Activated CD8-positive, alpha-beta memory T cell treated with anti-CD3 and anti-CD28 coated beads, Interleukin-2, amount 50 U/mL, for 48 hours (primary cell): Measurements from ENCODE around the gene LAMTOR5.

Source experiments
- DNase-seq: peaks from one replicate; pipeline ENCODE4 v3.0.0-alpha.2; 2020

LAMTOR5 gene

DNA sequence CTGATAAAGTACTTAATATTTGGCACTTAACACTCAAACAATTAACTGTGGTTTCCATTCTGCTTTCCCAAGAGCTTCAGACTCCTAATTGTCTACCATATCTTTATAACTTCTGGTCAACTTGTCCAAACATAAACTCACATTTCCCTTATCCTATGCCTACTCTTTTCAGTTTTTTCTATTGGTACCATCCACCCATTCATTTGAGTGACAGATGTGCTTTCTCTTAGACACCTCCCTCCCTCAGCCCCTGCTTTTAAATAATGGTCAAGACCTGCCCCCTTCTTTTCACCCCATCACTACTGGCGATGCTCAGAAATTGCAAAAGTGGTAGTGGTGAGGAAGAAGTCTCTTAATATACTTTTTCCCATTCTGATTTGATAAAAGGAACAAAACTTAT is 22.1 kb downstream of the LAMTOR5 start:
- no peak for DNase-seq

DNA sequence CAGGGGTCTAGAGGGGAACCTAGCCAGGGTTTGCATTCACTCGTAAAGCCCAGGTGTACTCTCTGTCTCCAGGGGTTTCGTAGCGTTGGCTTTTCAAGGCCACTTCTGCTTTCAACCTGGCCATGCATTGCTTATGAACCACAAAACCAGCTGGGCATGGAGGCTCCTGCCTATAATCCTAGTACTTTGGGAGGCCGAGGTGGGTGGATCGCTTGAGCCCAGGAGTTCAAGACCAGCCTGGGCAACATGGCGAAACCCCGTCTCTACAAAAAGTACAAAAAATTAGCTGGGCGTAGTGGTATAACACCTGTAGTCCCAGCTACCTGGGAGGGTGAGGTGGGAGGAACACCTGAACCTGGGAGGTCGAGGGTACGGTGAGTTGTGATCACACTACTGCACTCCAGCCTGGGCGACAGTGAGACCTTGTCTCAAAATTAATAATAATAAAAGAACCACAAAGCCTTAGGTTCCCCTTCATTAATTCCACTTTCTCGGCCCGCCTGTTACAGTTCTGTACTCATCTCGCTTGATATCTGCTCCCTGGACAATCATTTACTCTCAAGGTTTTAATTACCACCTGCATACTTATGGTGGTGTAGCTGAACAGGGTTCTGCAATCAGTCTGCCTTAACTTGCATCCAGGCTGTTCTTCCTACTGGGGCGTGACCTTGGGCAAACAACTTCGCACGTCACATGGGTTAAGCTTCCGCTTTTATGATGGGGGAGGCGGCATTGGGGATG is 22.7 kb downstream of the LAMTOR5 start:
- no peak for DNase-seq

DNA sequence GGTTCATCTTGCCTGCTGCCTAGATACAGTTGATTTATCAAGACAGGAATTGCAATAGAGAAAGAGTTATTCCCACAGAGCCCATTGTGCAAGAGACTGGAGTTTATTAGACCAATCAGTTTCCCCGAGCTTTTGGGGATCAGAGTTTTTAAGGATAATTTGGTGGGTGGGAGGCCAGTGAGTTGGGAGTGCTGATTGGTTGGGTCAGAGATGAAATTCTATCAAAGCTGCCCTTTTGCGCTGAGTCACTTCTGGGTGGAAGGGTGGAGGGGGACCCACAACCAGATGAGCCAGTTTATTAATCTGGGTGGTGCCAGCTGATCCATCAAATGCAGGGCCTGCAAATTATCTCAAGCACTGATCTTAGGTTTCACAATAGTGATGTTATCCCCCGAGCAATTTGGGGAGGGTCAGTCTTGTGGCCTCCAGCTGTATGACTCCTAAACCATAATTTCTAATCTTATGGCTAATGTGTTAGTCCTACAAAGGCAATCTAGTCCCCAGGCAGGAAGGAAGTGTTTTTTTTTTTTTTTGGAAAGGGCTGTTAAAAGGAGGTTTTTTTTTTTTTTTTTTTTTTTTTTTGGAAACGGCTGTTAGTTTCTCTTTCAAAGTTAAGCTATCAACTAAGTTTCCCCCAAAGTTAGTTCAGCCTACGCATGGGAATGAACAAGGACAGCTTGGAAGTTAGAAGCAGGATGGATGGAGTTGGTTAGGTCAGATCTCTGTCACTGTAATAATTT is 24.1 kb downstream of the LAMTOR5 start:
- DNase-seq, result no peak

GRCh38 chr1:110380672-110381283 is 26.7 kb downstream of the LAMTOR5 start:
- no peak for DNase-seq

DNA sequence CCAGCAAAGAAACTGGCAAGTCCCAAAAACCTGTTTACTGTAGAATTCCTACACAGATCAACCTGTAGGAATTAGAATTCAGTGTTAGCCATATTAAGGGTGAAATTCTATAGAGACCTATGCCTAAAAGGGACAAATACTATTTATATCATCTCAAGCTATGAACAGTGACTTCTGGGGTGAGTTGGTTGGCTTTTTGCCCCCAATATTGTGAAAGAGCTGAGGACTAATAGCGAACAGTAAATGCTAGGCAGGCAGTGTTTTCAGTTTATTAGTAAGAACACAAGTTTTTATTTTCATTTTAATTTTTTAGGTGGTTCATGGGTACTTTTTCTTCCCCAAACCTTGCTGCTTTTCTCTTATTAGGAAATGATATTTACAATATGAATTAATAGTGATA is 32.0 kb downstream of the LAMTOR5 start:
- DNase-seq, result no peak

DNA sequence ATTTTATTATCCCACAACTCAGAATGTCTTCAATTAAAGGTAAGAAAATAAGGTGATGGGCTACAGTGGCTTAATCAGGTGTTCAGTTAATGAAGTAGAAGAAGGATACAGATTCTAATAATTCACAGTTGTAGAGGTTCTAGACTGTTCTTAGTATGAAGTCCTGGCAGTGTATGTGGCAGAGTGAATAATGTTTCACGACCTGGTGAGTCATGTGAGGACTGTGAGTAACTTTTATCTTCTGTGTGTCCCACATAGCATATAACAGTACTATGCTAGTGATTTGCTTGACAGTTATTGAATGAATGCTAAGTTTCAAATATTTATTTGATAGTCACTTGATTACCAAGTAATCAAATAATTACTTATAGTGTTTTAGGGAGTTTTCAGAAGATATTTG is 36.7 kb downstream of the LAMTOR5 start:
- no peak for DNase-seq

DNA sequence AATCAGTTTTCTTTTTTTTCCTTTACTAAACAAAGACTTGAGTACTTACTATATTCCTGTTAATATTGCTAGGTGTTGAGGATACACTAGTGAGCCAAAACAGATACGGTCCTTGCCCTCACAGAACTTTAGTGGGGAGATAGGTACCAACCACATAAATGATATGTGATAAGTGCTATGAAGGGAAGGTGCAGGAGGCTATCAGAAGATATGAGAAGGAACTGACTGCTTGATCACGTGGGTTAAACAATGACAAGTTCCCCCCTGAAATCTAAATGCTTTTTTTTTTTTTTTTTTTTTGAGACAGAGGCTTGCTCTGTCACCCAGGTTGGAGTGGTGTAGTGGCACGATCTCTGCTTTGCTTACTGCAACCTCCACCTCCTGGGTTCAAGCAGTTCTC is 43.3 kb downstream of the LAMTOR5 start:
- no peak for DNase-seq

DNA sequence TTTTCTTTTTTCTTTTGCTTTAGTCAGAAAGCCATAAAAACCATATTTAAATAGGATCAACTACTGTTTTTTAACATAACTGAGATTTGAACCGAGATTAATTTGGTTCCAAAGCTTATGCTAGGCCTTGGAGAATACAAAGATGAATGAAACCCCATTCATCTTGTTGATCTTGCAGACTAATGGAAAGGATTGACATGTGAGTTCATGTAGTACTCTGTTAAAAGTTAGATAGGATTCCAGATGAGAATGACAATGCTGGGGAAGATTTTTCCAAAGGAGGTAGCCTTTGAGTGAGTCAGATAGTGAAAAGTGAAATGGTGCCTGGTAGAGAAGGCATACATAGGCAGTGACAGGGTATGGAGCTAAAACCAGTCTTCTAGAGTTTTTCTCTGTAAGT is 45.6 kb downstream of the LAMTOR5 start:
- no peak for DNase-seq

DNA sequence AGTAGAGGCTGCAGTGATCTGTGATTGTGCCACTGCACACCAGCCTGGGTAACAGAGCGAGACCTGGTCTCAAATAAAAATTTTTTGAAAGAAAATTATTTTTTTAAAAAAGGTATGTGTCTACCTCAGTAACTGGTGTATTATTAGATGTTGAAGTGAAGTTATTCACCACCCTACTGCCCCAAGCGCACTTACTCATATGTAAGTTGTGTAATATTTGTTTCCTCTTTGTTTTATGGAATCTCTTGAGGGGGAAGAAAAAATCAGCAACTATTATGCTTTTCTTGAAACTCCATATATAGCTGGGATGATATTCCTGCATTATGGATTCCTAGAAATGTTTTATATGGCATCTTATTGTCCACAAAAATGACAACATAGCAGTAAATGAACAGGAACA is 47.1 kb downstream of the LAMTOR5 start:
- DNase-seq, result no peak

- no peak for DNase-seq
Measured at GRCh38 chr1:110356379-110356778, 51.1 kb downstream of the LAMTOR5 start.

DNA sequence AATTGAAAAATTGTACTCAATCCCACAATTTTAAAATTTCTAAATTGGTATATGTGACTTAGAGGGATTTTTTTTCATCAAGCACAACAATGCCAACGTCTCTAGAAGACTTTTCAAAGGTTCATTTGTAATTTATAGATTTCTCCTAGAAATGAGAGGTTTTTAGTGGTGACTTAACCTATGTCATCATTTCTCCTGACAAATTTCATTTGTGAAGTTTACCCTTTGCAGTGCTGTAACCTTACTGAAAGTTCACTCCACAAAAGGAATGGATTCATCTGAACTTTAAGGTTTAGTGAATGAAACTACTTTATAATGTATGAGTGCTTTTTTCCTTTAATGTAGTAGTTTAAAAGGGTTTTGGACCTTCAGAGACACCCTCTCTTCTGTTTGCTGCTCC is 52.2 kb downstream of the LAMTOR5 start:
- DNase-seq, result no peak
